BJ (cell line): ENCODE results near the gene UMODL1. TPM values are rescaled to one million over a fixed set of nuclear protein-coding genes. Genes with fewer than 3 reads are reported as not detected.

ENCODE experiments used
- CTCF ChIA-PET: fragments of 350-600 bp; formaldehyde crosslinking; extraction: SDS; loops from one replicate; lab custom pipeline; 2021; ENCODE audit warnings: antibody characterized with exemption, inconsistent platforms; lab: Yijun Ruan, JAX
- POLR2A ChIA-PET: fragments of 300-600 bp; sonication (Branson Sonifier 250); formaldehyde crosslinking; extraction: SDS; loops from one replicate; lab custom pipeline; 2021; ENCODE audit warnings: antibody characterized with exemption; lab: Charles Lee
- DNase-seq: peaks from one replicate; pipeline ENCODE4 v3.0.0-alpha.2; 2011; ENCODE audit warnings: low read depth
- H3K27me3 ChIP-seq: 2 replicates; pipeline ENCODE4 v1.6.0; 2011; ENCODE audit warnings: low read length; ENCODE audit not compliant: control insufficient read depth, insufficient read depth
- H3K36me3 ChIP-seq: 2 replicates; pipeline ENCODE4 v1.5.1; 2011; ENCODE audit warnings: low read length; ENCODE audit not compliant: control insufficient read depth, insufficient read depth
- H3K4me3 ChIP-seq: 2 replicates; pipeline ENCODE4 v1.5.1; 2011; ENCODE audit warnings: low read depth, mild to moderate bottlenecking, control low read depth, low read length
- CTCF ChIP-seq: IDR thresholded peaks from 2 replicates; pipeline ENCODE4 v1.5.1; 2011; ENCODE audit warnings: low read depth, mild to moderate bottlenecking, control low read depth, inconsistent platforms, low read length, moderate library complexity; ENCODE audit not compliant: insufficient read depth
- polyA plus RNA-seq: library from polyadenylated mRNA; depleted of rRNA; stranded (reverse); fragments of >200 nt; gene quantifications from 2 replicates; pipeline ENCODE4 v1.2.3, GENCODE V29; 2011

UMODL1 gene
- polyA plus RNA-seq, 1 experiment: 0.04 TPM

- no peaks in the 10 kb centered on the region for H3K36me3 ChIP-seq
- no peak for TF ChIP-seq CTCF
- CTCF ChIA-PET: interaction anchor here (1.1 to 6.8 kb wide), 4 partner anchors 10 to 21 kb away, joined by 3 to 47 read pairs (median 8); no protein-coding TSS in a partner anchor
- POLR2A ChIA-PET: no interaction called here
- DNase-seq: no peak
- no peak overlapping the region for H3K4me3 ChIP-seq
- no peaks in the 10 kb centered on the region for H3K27me3 ChIP-seq
Measured at GRCh38 chr21:42096566-42096965, 25.4 kb downstream of the UMODL1 start.

- DNase-seq: no peak
- Histone ChIP-seq H3K36me3 (no peaks in the 10 kb centered on the region), H3K27me3 (no peaks in the 10 kb centered on the region), H3K4me3 (no peak overlapping the region)
- POLR2A ChIA-PET: no interaction called here
- TF ChIP-seq CTCF: no peak
- CTCF ChIA-PET: interaction anchor here (0.9 to 6.8 kb wide), 6 partner anchors 10 to 79 kb away, joined by 3 to 47 read pairs (median 3); no protein-coding TSS in a partner anchor
Measured at GRCh38 chr21:42097274-42097673, 26.2 kb downstream of the UMODL1 start.

GRCh38 chr21:42097860-42098454 is 26.8 kb downstream of the UMODL1 start:
- POLR2A ChIA-PET: interaction anchor here (0.6 kb wide), 1 partner anchor 157 kb away, joined by 3 read pairs; no protein-coding TSS in a partner anchor
- DNase-seq: peak; percentile 91
- Histone ChIP-seq H3K4me3 (no peak overlapping the region), H3K36me3 (no peaks in the 10 kb centered on the region), H3K27me3 (no peaks in the 10 kb centered on the region)
- CTCF ChIA-PET: interaction anchor here (0.9 to 6.8 kb wide), 5 partner anchors 9 to 140 kb away, joined by 3 to 47 read pairs (median 3); no protein-coding TSS in a partner anchor
- no peak for TF ChIP-seq CTCF

- no peak for TF ChIP-seq CTCF
- no peaks in the 10 kb centered on the region for H3K36me3 ChIP-seq
- H3K4me3 ChIP-seq: no peak overlapping the region
- H3K27me3 ChIP-seq: no peaks in the 10 kb centered on the region
- DNase-seq: no peak
- ChIA-PET POLR2A (no interaction called here), CTCF (interaction anchor here (0.9 to 6.8 kb wide), 6 partner anchors 8 to 282 kb away, joined by 3 to 47 read pairs (median 3); no protein-coding TSS in a partner anchor)
Measured at GRCh38 chr21:42098957-42099505, 27.9 kb downstream of the UMODL1 start.

- ChIA-PET CTCF (no interaction called here), POLR2A (no interaction called here)
- no peak overlapping the region for H3K4me3 ChIP-seq
- H3K27me3 ChIP-seq: no peaks in the 10 kb centered on the region
- no peaks in the 10 kb centered on the region for H3K36me3 ChIP-seq
- no peak for DNase-seq
- no peak for TF ChIP-seq CTCF
Measured at GRCh38 chr21:42101246-42101645, 30.1 kb downstream of the UMODL1 start.
